ENCODE results near the gene ATG7. TPM values are rescaled to one million over a fixed set of nuclear protein-coding genes. Genes with fewer than 3 reads are reported as not detected.
A peak's percentile ranks its signal among the peaks of the same experiment; 100 is the strongest.

Gene ATG7
- total RNA-seq, 1 donor from 2014 or later, result 61.7 TPM

DNA sequence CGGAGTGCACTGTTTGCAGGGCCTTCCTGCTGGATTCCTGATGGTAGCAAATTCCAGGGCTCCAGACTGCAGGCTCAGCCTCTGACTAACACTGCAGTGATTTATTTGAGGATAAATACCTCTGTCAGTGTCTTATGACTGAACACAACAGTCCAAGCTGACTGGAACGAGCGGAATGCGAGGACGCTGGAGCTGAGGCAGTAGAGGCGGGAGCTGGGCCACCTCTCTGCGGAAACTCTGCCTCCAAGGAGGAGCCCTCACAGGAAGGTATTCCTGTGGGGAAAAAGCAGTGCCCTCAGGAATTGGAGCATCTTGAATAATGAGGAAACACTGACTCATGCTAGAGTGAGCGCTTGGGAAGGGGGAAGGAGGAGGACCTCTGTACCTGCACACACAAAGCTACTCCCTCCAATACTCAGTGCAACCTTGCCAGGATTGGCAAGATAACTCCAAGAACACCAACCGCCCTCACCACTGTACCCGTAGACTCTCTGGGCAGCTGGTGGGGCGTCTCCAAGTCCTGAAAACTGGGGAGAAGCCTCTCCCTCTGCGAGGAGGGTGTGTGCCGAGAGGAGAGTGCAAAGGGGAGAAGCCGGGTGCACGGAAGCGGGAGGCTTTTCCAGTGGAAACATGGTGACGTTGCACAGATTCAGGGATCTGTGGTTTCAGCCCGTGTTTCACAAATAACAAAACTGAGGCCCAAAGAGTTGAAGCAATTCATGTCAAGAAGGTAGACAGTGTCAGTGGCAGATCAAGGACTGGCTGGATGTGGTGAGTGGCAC, 328.5 kb downstream of the ATG7 start:
- Histone ChIP-seq H3K4me1 (peaks cover 36% of the 10 kb centered on the region), H3K4me3 (no peak overlapping the region), H3K9me3 (no peaks in the 10 kb centered on the region), H3K27me3 (ENCODE audit: low read depth) (no peaks in the 10 kb centered on the region), H3K27ac (peak overlapping the region; percentile 69), H3K36me3 (peaks cover 16% of the 10 kb centered on the region)
- intact Hi-C loops (cut with DNase I), result no loop called here
- TF ChIP-seq, protein P1, sequence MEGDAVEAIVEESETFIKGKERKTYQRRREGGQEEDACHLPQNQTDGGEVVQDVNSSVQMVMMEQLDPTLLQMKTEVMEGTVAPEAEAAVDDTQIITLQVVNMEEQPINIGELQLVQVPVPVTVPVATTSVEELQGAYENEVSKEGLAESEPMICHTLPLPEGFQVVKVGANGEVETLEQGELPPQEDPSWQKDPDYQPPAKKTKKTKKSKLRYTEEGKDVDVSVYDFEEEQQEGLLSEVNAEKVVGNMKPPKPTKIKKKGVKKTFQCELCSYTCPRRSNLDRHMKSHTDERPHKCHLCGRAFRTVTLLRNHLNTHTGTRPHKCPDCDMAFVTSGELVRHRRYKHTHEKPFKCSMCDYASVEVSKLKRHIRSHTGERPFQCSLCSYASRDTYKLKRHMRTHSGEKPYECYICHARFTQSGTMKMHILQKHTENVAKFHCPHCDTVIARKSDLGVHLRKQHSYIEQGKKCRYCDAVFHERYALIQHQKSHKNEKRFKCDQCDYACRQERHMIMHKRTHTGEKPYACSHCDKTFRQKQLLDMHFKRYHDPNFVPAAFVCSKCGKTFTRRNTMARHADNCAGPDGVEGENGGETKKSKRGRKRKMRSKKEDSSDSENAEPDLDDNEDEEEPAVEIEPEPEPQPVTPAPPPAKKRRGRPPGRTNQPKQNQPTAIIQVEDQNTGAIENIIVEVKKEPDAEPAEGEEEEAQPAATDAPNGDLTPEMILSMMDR (IDR thresholded peaks at IDR 0.05), result no peak
- DNase-seq, result no peak
- ATAC-seq, result peak; percentile 88 to 93

DNA sequence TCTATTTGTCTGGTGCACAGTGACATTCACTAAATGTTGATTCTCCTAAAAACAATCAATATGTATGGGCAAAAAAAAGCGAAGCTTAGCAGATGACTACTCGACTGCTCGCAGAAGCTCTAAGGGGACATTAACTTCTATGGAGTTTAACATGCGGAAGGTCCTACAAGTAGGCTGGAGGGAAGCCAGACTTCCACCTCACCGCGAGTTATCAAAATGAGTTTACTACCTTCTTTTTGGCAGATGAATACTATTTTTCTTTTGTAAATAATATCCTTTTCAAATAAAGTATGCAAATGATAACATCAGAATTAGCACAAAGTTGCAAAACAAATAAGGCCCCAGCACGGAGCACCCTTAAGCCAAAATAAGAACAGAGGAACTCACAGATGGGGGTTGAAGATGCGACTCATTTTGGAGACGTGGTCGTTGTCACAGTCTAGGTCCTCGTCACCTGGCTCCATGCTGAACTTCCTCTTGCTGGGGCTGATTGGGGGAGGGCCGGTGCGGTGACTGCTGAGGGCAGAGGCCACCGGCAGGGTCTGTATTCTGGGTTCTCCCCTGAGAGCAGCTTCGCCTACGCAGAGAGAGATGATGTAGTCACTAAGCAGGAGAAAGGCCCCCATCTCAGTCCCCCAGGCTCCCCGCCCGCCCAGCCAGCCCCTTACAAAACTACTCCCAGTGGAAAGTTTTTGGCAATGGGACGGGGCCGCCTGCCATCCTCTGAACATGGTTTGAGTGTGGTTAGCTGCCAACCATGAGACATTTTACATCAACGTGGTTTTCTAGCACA, 329.4 kb downstream of the ATG7 start:
- ATAC-seq, result no peak
- intact Hi-C loops (cut with DNase I), result no loop called here

DNA sequence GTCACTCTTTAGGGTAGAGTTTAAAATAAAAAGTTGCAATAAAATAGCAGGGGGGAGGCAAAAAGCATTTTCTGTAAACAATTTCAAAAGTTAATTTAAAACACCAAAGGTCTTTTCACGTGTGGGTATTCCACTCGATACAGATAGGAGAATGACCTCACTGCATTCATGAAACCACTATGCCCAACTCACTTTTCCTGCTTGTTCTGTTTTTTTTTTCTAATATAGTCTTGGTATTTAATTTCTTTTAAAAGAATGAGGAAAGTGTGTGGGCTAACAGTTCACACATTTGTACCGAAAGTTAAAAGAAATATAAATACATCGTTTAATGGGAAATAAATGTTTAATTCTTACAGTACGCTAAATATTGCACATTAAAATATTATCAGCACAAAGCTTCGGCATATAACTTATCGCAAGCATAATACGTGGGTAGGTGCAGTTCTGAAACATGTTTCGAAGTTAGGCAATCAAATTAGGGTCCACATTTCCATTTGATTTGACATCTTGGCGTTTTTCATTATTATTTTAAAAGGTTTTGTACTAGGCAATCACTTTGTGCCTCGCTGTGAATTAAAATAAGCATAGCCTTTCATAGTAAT, 330.1 kb downstream of the ATG7 start:
- H3K27ac ChIP-seq, result peak overlapping the region; percentile 41
- no peaks in the 10 kb centered on the region for H3K9me3 ChIP-seq
- intact Hi-C loops (cut with DNase I), result no loop called here
- TF ChIP-seq, protein P1 (IDR thresholded peaks at IDR 0.05), result no peak
- ATAC-seq, result no peak
- peaks cover 38% of the 10 kb centered on the region for H3K4me1 ChIP-seq
- H3K27me3 ChIP-seq (ENCODE audit: low read depth), result no peaks in the 10 kb centered on the region
- no peak for DNase-seq
- H3K4me3 ChIP-seq, result no peak overlapping the region
- H3K36me3 ChIP-seq, result peaks cover 16% of the 10 kb centered on the region

More for the DNA sequence above, 329.4 kb downstream of the ATG7 start:
- no peak overlapping the region for H3K4me3 ChIP-seq
- DNase-seq, result no peak
- no peaks in the 10 kb centered on the region for H3K9me3 ChIP-seq
- peaks cover 16% of the 10 kb centered on the region for H3K36me3 ChIP-seq
- peaks cover 36% of the 10 kb centered on the region for H3K4me1 ChIP-seq
- TF ChIP-seq, protein P1 (IDR thresholded peaks at IDR 0.05), result no peak
- H3K27ac ChIP-seq, result peak overlapping the region; percentile 69
- H3K27me3 ChIP-seq (ENCODE audit: low read depth), result no peaks in the 10 kb centered on the region

DNA sequence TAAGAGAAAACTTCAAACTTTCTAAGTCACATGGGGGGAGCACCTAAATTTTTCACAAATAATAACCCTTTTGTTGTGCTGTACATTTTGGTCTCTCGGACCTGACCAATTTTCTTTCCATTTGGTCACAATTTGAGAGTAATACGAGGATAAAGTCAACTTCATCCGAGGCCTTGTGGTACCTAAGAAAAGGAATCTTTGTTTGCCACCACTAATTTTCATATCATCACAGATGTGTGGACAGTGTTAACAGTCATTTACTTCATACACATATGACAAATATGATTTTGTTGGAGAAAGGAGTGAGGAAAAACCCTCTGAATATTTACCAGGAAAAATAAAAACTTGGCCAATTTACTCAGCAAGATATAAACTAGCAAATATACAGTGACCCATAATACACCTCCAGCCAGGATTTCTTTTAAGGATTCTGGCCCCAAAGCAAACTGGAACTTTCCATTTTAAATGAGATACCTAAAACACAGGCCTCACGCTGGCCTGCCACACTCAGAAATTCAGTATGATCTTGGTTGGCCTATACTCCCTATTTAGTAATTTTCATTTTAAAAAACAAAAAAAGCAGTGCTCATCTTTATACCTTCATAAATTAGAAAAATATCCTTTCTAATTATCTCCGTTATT, 330.8 kb downstream of the ATG7 start:
- Histone ChIP-seq H3K36me3 (peaks cover 16% of the 10 kb centered on the region), H3K4me3 (no peak overlapping the region), H3K27me3 (ENCODE audit: low read depth) (no peaks in the 10 kb centered on the region), H3K27ac (peak overlapping the region; percentile 81), H3K4me1 (peaks cover 44% of the 10 kb centered on the region), H3K9me3 (no peaks in the 10 kb centered on the region)
- no peak for DNase-seq
- TF ChIP-seq, protein P1 (IDR thresholded peaks at IDR 0.05), result no peak
- intact Hi-C loops (cut with DNase I), result no loop called here
- no peak for ATAC-seq

DNA sequence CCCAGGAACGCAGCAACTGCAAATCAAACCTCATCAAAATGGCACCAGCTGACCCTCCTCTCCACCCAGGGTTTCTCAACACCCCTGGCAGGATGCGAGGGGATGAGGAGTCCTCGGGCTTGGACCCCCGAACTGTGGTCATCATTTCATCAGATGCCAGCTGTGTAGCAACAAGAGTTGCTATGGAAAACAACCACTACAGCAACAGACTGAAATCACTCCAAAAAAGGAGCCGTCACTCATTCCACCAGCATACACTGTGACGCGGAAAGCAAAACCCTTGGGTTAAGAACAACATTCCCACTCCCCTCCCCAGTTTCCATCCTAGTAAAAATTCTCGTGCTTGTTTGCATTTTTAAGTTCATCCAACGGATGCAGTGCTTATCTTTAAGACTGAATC, 331.4 kb downstream of the ATG7 start:
- peaks cover 50% of the 10 kb centered on the region for H3K4me1 ChIP-seq
- intact Hi-C loops (cut with DNase I), result no loop called here
- H3K9me3 ChIP-seq, result no peaks in the 10 kb centered on the region
- DNase-seq, result no peak
- peak overlapping the region; percentile 81 for H3K27ac ChIP-seq
- no peaks in the 10 kb centered on the region for H3K27me3 ChIP-seq (ENCODE audit: low read depth)
- no peak overlapping the region for H3K4me3 ChIP-seq
- TF ChIP-seq, protein P1 (IDR thresholded peaks at IDR 0.05), result no peak
- ATAC-seq, result peak; percentile 41 to 57
- peaks cover 16% of the 10 kb centered on the region for H3K36me3 ChIP-seq

All from lower lobe of right lung (tissue), 2 donors.